NK-92 (cell line): ENCODE results near the gene DBF4.
"Not testable (repeated sequence)": the region's sequence is repeated elsewhere in the genome, so short reads cannot be mapped to it uniquely, and the experiment has no call there.

ENCODE experiments used
- DNase-seq: peaks from one replicate; lab custom pipeline; 2025; ENCODE audit not compliant: unreplicated experiment; lab: John Stamatoyannopoulos, UW

DBF4 gene, protein sequence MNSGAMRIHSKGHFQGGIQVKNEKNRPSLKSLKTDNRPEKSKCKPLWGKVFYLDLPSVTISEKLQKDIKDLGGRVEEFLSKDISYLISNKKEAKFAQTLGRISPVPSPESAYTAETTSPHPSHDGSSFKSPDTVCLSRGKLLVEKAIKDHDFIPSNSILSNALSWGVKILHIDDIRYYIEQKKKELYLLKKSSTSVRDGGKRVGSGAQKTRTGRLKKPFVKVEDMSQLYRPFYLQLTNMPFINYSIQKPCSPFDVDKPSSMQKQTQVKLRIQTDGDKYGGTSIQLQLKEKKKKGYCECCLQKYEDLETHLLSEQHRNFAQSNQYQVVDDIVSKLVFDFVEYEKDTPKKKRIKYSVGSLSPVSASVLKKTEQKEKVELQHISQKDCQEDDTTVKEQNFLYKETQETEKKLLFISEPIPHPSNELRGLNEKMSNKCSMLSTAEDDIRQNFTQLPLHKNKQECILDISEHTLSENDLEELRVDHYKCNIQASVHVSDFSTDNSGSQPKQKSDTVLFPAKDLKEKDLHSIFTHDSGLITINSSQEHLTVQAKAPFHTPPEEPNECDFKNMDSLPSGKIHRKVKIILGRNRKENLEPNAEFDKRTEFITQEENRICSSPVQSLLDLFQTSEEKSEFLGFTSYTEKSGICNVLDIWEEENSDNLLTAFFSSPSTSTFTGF

GRCh38 chr7:87876040-87876868 lies at the start of gene DBF4, which contains the start of gene SLC25A40:
DBF4 (plus strand) TSS chr7:87876493; CDS start chr7:87876733, 240 bp downstream.
SLC25A40 (minus strand) TSS chr7:87876360; CDS start chr7:87858727, 17,633 bp downstream.
- DNase-seq = peak; percentile 43

- not testable (repeated sequence) for DNase-seq
These were observed 47.9 kb upstream of the DBF4 start for GRCh38 chr7:87828383-87828782.

- no peak for DNase-seq
These were observed 45.2 kb upstream of the DBF4 start for GRCh38 chr7:87831097-87831496.

GRCh38 chr7:87833130-87833529 lies 43.2 kb upstream of the DBF4 start:
- DNase-seq = no peak

GRCh38 chr7:87837597-87837996 lies 38.7 kb upstream of the DBF4 start:
- DNase-seq = no peak

GRCh38 chr7:87850836-87851593 lies 25.3 kb upstream of the DBF4 start:
- no peak for DNase-seq

GRCh38 chr7:87852306-87852705 lies 24.0 kb upstream of the DBF4 start:
- no peak for DNase-seq

GRCh38 chr7:87853237-87853864 lies 22.9 kb upstream of the DBF4 start:
- DNase-seq = no peak

DNA sequence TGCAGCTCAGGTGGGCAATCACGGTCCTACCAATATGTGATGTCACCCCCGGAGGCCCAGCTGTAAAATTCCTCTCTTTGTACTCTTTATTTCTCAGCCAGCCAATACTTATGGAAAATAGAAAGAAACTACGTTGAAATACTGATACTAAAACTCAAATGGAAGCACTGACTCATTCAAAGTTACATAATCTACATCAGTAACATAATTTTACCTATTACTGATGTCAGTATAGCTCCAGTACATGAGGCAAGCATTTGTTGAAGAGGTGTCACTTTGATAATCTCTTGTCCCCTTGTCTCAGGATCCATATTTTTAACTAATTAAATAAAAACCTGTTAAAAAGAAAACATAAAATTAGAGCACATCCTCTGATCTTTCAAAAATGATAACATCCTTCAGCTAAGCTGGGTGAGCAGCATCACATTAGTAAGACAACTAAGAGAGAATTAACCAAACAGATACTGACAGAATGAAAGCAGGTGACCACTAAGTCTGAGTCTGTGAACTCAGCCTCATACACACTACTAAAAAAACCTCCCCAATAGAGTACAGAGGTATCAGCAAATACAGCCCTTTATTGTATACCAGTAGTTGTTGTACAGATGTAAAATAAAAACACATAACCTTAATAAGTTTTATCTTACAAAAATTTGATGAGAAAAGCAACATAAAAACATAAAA lies 17.7 kb upstream of the DBF4 start:
- DNase-seq = no peak

DNA sequence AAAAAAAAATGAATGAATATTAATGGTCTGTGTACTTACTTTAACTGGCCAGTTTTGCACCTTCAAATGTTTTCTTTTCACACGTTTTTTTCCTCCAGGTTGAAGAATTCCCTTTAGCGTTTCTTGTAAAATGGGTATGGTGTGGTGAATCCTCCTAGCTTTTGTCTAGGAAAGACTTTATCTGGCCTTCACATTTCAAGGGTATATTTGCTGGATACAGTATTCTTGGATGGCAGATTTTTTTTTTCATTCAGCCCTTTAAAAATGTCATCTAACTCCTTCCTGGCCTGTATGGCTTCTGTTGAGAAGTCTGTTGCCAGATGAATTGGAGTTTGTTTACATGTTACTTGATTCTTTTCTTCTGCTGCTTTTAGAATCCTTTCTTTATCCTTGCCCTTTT lies 10.2 kb upstream of the DBF4 start:
- DNase-seq = no peak

DNA sequence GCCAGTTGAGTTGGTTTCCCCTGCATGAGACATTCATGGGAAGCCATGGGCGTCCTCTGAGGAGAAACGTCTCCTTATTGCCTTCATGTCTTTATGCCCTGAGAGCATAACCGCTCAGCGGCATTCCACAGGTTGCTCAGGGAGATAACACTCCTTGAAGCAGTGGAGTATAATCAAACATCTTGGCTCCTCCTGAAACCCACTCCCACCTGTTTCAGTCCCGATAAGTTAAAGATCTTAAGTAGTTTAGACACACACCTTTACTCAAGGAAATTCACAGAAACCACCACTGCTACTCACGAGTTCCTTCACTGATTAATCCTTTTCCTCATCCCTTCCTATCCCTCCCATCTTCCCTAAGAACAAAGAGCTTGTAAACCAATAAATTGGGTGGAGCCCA lies 9.8 kb upstream of the DBF4 start:
- not testable (repeated sequence) for DNase-seq

GRCh38 chr7:87870471-87870870 lies 5.8 kb upstream of the DBF4 start:
- no peak for DNase-seq

DNA sequence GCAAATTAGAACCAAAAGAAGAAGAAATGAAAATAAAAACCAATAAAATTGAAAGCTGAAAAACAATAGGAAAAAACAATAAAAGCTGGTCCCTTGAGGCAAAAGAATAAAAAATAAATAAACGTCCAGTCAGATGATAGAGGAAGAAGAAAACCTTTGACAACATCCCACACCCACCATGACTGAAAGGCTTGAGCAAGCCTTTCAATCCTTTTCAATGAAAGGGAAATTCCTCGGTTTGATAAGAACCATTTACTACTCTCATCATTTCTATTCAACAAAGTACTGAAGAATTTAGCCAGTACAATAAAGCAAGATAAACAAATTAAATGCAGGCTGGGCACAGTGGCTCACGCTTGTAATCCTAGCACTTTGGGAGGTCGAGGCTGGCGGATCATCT lies 3.9 kb upstream of the DBF4 start:
- DNase-seq = no peak

- DNase-seq = not testable (repeated sequence)
These were observed 3.0 kb upstream of the DBF4 start for GRCh38 chr7:87873328-87873727.

GRCh38 chr7:87874066-87874465 lies 2.2 kb upstream of the DBF4 start:
- no peak for DNase-seq

- no peak for DNase-seq
These were observed 898 bp upstream of the DBF4 start for GRCh38 chr7:87875151-87876039.

GRCh38 chr7:87876869-87877234 lies 559 bp downstream of the DBF4 start:
- no peak for DNase-seq

GRCh38 chr7:87877366-87878040 lies 1.2 kb downstream of the DBF4 start:
- no peak for DNase-seq
